T47D (cell line): Measurements from ENCODE around the gene CELA2B.
"Not testable (repeated sequence)": the region's sequence is repeated elsewhere in the genome, so short reads cannot be mapped to it uniquely, and the experiment has no call there.

Source experiments
- DNase-seq, 2 experiments: peaks; one replicate each; pipeline versions ENCODE4 v3.0.0 to v3.0.0-alpha.2; 2011 to 2012; ENCODE audit warnings: low read depth in 1 of 2, low spot score in 1 of 2
- JUND ChIP-seq: IDR thresholded peaks from 2 replicates; pipeline ENCODE4 v1.6.1; 2012; ENCODE audit warnings: low read depth
- in situ Hi-C: cut with HindIII; loops from 2 replicates; pipeline ENCODE4 v1.10.0; 2016; ENCODE audit warnings: low sequenced_read_pairs, low pct_unique_long_range_greater_than_20kb

CELA2B gene

DNA sequence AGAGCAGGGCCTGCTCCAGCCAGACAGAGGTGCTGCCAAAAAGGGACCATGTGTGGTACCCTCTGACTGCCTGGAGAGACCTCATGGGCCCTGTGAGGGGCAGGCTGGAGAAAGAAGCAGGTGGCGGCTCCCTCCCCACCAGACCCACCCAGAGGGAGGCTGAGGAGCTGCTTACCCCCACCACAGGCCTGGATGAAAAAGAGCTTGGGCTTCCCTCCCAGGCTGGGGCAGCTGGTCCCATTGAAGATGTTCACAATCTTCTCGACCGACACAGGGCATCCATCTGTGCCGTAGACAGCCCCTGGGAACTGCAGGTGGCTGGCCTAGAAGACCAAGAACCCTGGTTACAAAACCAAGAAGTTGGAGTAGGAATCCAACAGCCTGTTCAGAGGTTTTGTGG is 28.5 kb downstream of the CELA2B start:
- in situ Hi-C loops, result no loop called here
- no peak for DNase-seq
- TF ChIP-seq JUND, result no peak

- DNase-seq, result no peak
- in situ Hi-C loops, result no loop called here
- no peak for TF ChIP-seq JUND
Observed at GRCh38 chr1:15506831-15507230, 30.9 kb downstream of the CELA2B start.

DNA sequence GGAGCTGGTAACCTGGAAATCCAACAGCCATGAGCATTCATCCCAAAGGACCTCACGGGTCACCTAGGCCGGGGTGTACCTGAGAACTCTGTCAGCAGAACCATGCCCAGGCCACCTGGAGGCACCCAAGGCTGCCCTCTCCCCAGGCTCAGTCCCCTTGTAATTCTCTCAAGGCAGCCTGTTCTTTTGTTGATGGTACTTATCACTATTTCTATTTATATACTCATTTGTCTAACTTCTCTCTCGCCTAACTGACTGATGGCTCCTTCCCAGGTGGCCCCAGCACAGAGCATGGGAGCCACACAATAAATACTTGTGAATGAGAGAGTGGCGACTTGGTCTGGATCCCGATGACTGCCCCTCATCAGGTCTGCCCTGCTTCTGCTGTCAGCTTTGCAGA is 31.4 kb downstream of the CELA2B start:
- in situ Hi-C loops, result no loop called here
- no peak for TF ChIP-seq JUND
- DNase-seq, result no peak

- no peak for TF ChIP-seq JUND
- DNase-seq, result no peak
- in situ Hi-C loops, result no loop called here
Observed at GRCh38 chr1:15508700-15509487, 33.0 kb downstream of the CELA2B start.

DNA sequence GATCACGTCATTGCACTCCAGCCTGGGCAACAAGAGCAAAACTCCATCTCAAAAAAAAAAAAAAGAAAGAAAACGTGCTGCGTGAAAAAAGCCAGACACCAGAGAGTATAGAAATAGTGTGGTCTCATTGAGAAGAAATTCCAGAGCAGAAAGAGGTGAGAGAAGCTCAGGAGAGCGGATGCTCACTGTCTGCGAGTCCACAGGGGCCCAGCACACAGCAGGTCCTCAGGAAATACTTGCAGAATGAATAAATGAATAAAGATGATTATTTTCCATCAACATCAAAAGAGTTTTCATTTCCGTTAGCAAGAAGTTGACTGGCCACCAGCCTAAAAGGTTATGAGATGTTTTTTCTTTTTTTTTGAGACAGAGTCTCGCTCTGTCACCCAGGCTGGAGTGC is 33.7 kb downstream of the CELA2B start:
- in situ Hi-C loops, result no loop called here
- no peak for TF ChIP-seq JUND
- no peak for DNase-seq

DNA sequence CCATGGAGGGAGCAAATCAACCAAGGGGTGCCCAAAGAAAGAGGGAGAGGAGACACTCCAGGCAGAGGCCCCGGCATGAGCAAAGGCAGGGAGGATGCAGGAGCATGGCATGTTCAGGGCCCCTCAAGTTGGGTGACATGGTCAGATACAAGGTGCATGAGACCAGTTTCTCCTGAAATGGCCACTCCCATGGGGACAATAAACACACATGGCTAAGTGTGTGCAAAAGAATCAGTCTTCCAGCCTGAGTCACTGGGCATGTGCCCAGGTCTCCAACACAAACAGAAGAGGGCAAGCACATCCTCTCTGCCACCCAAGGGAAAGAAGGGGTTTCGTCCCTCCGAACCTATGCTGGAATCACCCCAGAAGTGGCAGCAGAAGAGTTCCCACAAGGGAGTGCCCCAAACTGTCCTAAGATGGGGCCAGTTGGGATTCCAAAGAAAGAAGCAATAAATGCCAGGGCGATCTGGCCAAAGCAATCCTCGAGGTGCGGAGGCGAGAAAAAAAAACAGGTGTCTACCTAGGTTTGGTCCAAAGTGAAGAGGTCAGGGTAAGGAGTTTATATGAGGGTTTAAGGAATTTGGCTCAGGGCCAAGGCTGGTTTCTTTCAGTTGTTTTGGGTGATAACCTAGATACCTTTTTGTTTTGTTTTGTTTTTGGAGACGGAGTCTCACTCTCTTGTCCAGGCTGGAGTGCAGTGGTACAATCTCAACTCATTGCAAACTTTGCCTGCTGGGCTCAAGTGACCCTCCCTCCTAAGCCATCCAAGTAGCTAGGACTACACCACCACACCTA is 34.9 kb downstream of the CELA2B start:
- in situ Hi-C loops, result no loop called here
- no peak for TF ChIP-seq JUND
- no peak for DNase-seq

DNA sequence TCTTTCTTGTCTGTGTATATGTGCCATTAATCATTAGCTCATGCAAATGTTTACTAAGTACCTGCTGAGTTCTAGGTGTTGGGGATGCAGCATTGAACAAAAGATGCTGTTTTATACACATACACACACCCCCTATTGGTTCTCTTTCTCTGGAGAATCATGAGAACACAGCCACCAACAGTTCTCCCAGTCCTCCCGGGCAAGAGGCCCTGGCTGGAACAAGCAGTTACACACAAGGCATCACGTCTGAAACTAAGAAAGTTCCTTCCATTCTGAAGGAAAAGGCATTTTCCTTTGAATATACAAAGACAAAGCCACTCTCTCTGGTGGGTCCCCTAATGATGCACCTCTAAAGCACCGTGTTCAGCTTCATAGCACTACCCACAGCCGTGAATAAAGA is 37.3 kb downstream of the CELA2B start:
- TF ChIP-seq JUND, result no peak
- in situ Hi-C loops, result no loop called here
- no peak for DNase-seq

GRCh38 chr1:15513919-15514318 is 38.0 kb downstream of the CELA2B start:
- in situ Hi-C loops, result no loop called here
- no peak for TF ChIP-seq JUND
- no peak for DNase-seq

- DNase-seq, in situ Hi-C loops: not testable (repeated sequence)
Observed at GRCh38 chr1:15514557-15514956, 38.7 kb downstream of the CELA2B start.

DNA sequence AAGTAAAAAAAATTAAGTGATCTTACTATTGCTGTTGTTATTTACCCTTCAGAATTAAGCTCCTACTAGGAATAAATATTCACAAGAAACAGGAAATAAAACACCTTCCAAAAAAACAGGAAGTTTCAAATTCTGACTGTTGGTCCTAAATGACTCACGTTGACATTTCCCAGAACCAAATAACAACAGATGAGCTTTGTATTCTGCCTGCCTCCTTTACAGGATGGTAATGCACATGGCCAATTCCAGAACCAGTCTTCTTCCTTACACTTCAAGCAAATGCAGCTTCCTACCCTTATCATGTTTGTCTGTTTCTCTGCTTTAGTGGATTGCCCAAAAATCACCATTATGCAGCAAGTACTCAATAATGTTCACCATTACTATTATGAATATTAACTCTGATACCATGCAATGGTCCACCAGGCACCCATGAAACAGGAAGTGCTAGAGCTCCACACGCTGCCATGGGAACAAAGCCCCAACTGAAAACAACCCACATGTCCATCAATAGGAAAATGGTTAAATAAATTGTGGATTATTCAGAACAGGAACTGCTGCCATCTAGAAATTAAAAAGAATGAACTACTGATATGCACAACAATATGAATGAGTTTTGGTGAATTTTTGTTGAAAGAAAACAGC is 39.2 kb downstream of the CELA2B start:
- in situ Hi-C loops, result no loop called here
- no peak for TF ChIP-seq JUND
- DNase-seq, result no peak

- DNase-seq, result no peak
- TF ChIP-seq JUND, result no peak
- in situ Hi-C loops, result no loop called here
Observed at GRCh38 chr1:15519625-15520024, 43.7 kb downstream of the CELA2B start.

GRCh38 chr1:15521206-15521906 is 45.5 kb downstream of the CELA2B start:
- DNase-seq, in situ Hi-C loops: not testable (repeated sequence)
